WI38 (cell line): ENCODE data around the gene INPP5A.

Experiments used
- H3K4me3 ChIP-seq: 2 replicates; pipeline ENCODE4 v1.5.1; 2011; ENCODE audit warnings: low read depth, mild to moderate bottlenecking, control low read depth, low read length
- CTCF ChIP-seq: IDR thresholded peaks from 2 replicates; pipeline ENCODE4 v1.5.1; 2012; ENCODE audit warnings: low read depth, mild to moderate bottlenecking, control low read depth, low read length

Gene INPP5A

GRCh38 chr10:132685921-132686680 is 148.5 kb downstream of the INPP5A start:
- H3K4me3 ChIP-seq = no peak overlapping the region
- no peak for TF ChIP-seq CTCF

DNA sequence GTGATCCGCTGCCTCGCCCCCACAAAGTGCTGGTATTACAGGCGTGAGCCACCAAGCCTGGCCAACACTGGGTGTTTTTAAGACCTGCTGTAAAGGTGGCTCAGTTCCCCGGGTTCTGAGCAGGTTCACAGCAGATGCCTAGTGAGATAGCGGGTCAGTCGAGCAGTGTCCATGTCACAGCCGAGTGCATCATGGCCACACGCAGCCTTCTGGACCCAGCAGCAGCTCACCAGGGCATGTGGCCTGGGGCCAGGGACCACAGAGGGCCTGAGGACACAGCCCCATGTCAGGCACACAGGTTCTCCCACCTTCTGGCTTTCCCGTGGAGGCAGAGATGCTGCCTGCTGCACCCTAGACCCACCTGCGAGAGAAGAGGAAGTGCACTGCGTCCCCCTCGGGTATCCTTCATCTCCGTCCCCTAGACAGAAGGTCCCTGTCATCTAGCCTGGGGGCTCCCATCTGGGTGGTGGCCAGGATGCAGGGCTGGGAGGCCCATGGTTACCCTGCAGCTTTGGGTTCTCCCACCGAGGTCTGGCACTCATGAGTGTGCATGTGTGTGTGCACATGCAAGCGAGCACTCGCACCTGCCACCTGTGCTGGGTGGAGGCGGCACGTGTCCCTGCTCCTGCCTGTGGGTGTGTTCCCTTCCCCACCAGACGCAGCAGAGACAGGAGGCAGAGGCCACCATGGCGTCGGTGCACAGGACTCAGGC is 149.8 kb downstream of the INPP5A start:
- no peak for TF ChIP-seq CTCF
- H3K4me3 ChIP-seq = no peak overlapping the region

DNA sequence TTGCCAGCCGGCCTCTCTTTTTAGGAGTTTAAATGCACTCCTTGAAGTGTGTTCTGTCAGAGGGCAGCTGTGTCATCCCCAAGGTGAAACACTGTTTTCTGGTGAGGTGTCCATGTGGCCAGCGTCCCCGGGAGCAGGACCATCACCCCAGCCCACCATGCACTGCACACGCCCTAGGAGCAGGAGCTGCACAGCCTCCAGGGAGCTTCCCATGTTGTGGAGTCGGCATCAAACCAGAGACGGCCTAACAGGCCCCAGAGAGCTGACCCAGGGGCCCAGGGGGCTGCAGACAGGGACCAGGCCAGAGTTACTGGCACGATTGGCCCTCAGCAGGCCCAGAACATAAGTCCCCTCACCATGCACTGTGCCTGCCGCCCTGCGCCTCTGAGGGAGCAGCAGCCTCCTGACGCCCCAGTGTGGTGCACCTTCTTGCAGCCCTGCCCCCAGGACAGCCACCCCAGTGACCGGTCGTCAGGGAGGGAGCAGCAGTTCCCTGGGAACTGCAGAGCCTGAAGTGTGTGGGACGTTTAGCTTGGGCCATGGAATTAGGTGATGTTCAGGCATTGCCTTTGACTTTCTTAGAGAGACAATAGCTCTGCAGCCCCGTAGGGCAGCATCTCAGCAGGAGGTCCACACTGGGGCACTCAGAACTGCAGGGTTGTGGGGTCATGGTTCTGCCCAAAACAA is 150.4 kb downstream of the INPP5A start:
- H3K4me3 ChIP-seq = no peak overlapping the region
- no peak for TF ChIP-seq CTCF

DNA sequence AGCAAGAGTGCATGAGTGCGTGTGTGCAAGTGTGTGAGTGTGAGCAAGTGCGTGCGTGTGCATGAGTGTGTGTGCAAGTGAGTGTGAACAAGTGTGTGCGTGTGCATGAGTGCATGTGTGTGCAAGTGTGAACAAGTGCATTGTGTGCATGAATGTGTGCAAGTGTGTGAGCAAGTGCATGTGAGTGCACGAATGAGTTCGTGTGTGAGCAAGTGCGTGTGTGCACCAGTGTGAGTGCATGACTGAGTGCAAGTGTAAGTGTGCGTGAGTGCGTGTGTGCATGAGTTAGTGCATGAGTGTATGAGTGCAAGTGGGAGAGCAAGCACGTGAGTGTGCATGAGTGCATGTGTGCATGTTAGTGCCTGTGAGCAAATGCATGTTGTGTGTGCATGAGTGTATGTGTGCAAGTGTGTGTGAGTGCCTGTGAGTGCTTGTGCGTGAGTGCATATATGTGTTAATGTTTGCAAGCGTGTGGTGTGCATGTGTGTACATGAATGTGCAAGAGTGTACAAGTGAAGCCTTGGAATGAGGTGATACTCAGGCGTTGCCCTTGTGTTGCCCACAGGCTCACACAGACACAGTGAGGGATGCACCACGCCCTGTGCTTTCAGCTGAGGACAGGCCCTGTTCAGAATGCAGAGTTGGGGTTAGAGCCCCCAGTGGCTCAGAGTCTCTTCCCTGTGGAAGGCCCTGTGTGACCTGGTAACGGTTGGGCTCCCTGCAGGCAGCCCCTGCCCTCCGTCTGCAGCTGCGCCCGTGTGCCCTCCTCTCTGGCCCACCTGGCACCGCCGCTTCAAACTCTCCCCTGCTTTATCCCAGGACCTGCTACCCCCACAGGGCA is 151.2 kb downstream of the INPP5A start:
- no peak for TF ChIP-seq CTCF
- H3K4me3 ChIP-seq = no peak overlapping the region

DNA sequence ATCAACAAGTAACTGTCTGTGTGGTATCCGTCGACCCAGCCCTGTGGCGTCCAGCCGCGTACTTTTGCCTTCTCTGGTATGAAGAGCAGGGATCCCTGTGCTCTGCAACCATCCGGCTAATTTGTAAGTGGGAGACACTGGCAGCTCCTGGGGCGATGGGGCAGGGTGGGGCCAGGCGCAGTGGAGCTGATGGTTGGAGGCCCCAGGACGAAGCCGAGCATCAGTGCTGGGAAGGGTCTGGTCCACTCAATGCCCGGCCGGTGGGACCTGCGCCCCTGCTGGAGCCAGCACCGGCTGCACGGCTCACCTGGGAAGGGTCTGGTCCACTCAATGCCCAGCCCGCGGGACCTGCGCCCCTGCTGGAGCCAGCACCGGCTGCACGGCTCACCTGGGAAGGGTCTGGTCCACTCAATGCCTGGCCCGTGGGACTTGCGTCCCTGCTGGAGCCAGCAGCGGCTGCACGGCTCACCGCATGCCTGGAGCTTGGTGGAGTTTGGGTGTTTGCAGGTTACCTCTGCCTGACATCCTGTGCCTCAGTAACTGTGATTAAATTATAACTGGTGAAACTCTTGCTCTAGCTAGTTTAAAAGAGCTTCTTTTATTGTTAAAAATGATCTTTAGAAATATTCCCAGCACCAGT is 152.3 kb downstream of the INPP5A start:
- no peak overlapping the region for H3K4me3 ChIP-seq
- no peak for TF ChIP-seq CTCF

DNA sequence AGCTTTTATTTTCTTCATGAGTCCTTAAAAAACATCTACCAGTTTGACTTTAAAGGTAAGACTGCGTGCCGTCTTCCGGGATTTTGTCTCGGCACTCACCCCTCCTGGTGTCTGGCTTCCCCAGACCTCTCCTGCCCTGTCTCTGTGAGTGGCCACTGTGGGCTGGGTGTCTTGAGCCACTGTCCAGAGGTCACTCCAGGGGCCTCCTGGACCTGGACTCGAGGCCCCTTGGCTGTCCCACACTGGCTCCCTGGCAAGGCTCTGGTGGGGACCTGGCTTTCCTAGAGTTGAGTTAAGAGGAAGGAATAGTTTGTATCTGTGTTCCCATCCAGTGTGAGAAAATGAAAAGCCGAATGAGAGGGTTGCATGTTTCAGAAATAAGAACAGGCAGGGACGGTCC is 152.8 kb downstream of the INPP5A start:
- no peak for TF ChIP-seq CTCF
- H3K4me3 ChIP-seq = no peak overlapping the region
